NCI-H1048 (cell line): ENCODE data around the gene HSPBP1.
A peak's percentile ranks its signal among the peaks of the same experiment; 100 is the strongest.
"Not testable (repeated sequence)": the region's sequence is repeated elsewhere in the genome, so short reads cannot be mapped to it uniquely, and the experiment has no call there.

ENCODE experiments used
- DNase-seq: peaks from one replicate; lab custom pipeline; 2025; lab: John Stamatoyannopoulos, UW

The HSPBP1 gene

GRCh38 chr19:55279770-55280643, at the start of gene HSPBP1:
HSPBP1 (minus strand) TSS chr19:55280110; CDS start chr19:55279608, 502 bp downstream.
- DNase-seq: peak; percentile 92

- DNase-seq: not testable (repeated sequence)
Observed at GRCh38 chr19:55328774-55329318, 48.9 kb upstream of the HSPBP1 start.

GRCh38 chr19:55325172-55325571, 45.3 kb upstream of the HSPBP1 start, which contains the start of gene TMEM150B:
TMEM150B (minus strand) TSS chr19:55325341; CDS start chr19:55321036, 4,305 bp downstream.
- DNase-seq: no peak

GRCh38 chr19:55324662-55325061, 44.8 kb upstream of the HSPBP1 start:
- DNase-seq: no peak

- no peak for DNase-seq
Observed at GRCh38 chr19:55322204-55322885, 42.4 kb upstream of the HSPBP1 start.

GRCh38 chr19:55321466-55322137, 41.7 kb upstream of the HSPBP1 start:
- DNase-seq: no peak

- DNase-seq: no peak
Observed at GRCh38 chr19:55320844-55321419, 41.0 kb upstream of the HSPBP1 start.

- DNase-seq: no peak
Observed at GRCh38 chr19:55319785-55320184, 39.9 kb upstream of the HSPBP1 start.

GRCh38 chr19:55316646-55317045, 36.7 kb upstream of the HSPBP1 start:
- DNase-seq: no peak

- DNase-seq: no peak
Observed at GRCh38 chr19:55315956-55316525, 36.1 kb upstream of the HSPBP1 start.

GRCh38 chr19:55314396-55314795, 34.5 kb upstream of the HSPBP1 start:
- DNase-seq: no peak

GRCh38 chr19:55312621-55313512, 33.0 kb upstream of the HSPBP1 start:
- DNase-seq: no peak

GRCh38 chr19:55311797-55312196, 31.9 kb upstream of the HSPBP1 start:
- DNase-seq: no peak

- no peak for DNase-seq
Observed at GRCh38 chr19:55311397-55311796, 31.5 kb upstream of the HSPBP1 start.

GRCh38 chr19:55310498-55310897, 30.6 kb upstream of the HSPBP1 start:
- no peak for DNase-seq

- no peak for DNase-seq
Observed at GRCh38 chr19:55309448-55309847, 29.5 kb upstream of the HSPBP1 start.

- DNase-seq: no peak
Observed at GRCh38 chr19:55308281-55308680, 28.4 kb upstream of the HSPBP1 start.

- DNase-seq: no peak
Observed at GRCh38 chr19:55306712-55307111, 26.8 kb upstream of the HSPBP1 start.

- DNase-seq: no peak
Observed at GRCh38 chr19:55305983-55306562, 26.2 kb upstream of the HSPBP1 start.

GRCh38 chr19:55305491-55305890, 25.6 kb upstream of the HSPBP1 start:
- DNase-seq: no peak
